ENCODE results near the gene LSAMP. TPM values are rescaled to one million over a fixed set of nuclear protein-coding genes. Genes with fewer than 3 reads are reported as not detected.

Gene LSAMP
- total RNA-seq, 6 experiments from 2014 or later = under 0.01 to 0.22 (median 0.12) TPM; not detected in 1

- no peak overlapping the region for H3K27ac ChIP-seq
- no peaks in the 10 kb centered on the region for H3K4me1 ChIP-seq
- H3K27me3 ChIP-seq = no peaks in the 10 kb centered on the region
- no peak for DNase-seq
- H3K36me3 ChIP-seq = no peaks in the 10 kb centered on the region
- H3K9me3 ChIP-seq = no peaks in the 10 kb centered on the region
- intact Hi-C loops (cut with DNase I) = no loop called here
- no peak overlapping the region for H3K4me3 ChIP-seq
- ATAC-seq = no peak
- no peak for TF ChIP-seq CTCF (IDR thresholded peaks at IDR 0.05)
- no peak for TF ChIP-seq POLR2A (IDR thresholded peaks at IDR 0.05)
These were observed 392.3 kb downstream of the LSAMP start for GRCh38 chr3:116053017-116053416.

DNA sequence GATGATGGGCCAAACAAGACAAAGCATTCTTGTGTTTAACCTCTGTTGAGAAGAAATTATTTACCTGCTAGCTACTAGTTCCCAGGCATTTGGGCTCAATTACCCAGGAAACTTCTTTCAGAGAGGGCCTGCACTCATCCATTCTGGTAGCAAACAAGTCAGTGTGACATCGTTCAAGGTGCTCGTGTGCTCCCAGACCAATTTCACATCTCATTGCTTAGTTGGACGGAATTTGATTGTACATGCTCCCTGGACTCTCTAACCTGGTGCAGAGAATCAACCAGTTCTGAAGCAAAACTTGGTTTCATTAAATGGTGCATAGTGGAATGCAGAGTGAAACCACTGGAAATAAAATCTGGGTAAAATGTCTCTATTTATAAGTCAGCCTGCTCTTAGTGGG is 392.7 kb downstream of the LSAMP start:
- WGBS (ENCODE audit: insufficient coverage, low coverage, low lambda C conversion rate, missing lambda C conversion rate) = 52% methylated on average over 3 of the region's 3 CpGs
- Histone ChIP-seq H3K4me3 (no peak overlapping the region), H3K36me3 (no peaks in the 10 kb centered on the region), H3K4me1 (no peaks in the 10 kb centered on the region), H3K27me3 (no peaks in the 10 kb centered on the region), H3K27ac (no peak overlapping the region), H3K9me3 (no peaks in the 10 kb centered on the region)
- ATAC-seq = no peak
- TF ChIP-seq POLR2A (IDR thresholded peaks at IDR 0.05) = no peak
- no peak for TF ChIP-seq CTCF (IDR thresholded peaks at IDR 0.05)
- intact Hi-C loops (cut with DNase I) = no loop called here
- no peak for DNase-seq

DNA sequence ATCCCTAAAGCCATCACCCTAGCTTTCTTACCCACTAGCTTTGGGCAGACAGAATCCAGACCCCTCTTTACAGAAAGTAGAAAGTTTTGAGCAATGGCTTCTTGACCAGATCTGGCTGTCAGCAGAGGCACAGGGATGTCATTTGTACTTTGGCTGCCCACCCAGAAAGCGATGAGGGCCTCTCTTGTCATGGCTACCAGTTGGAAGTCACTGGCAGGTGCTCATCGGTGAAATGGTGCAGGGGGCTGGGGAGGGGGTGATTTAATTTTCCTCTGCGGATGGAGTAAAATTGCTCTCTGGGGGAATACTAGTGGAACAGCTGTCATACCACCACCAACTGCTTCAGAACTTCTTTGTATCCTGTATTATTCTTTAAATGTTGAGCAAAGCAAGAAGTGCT is 393.7 kb downstream of the LSAMP start:
- ATAC-seq (no peak), DNase-seq (no peak)
- intact Hi-C loops (cut with DNase I) = no loop called here
- Histone ChIP-seq H3K4me1 (no peaks in the 10 kb centered on the region), H3K9me3 (no peaks in the 10 kb centered on the region), H3K4me3 (no peak overlapping the region), H3K27me3 (no peaks in the 10 kb centered on the region), H3K36me3 (no peaks in the 10 kb centered on the region), H3K27ac (no peak overlapping the region)
- WGBS (ENCODE audit: insufficient coverage, low coverage, low lambda C conversion rate, missing lambda C conversion rate) = 52% methylated on average over 3 of the region's 3 CpGs
- TF ChIP-seq CTCF (IDR thresholded peaks at IDR 0.05) (no peak), POLR2A (IDR thresholded peaks at IDR 0.05) (no peak)

DNA sequence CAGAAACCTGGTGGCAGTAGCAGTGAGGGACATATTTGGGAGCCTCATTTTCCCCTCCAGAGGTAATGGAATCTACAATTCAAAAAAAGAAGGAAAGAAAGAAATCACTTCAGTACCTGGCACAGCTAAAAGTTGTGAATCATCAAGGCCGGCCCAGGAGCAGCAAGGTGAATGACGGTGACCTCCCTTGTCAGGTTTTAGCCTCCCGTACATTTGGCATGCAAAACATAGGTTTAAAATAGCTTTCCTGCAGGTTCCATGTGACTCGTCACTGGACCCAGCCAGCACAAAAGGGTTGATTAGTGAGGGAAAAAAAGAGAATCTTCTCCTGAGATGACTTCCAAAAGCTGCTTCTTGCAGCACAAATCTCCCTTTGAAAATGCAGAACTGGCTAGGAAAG is 394.2 kb downstream of the LSAMP start:
- WGBS (ENCODE audit: insufficient coverage, low coverage, low lambda C conversion rate, missing lambda C conversion rate) = 32% methylated on average over 4 of the region's 4 CpGs
- ATAC-seq = no peak
- intact Hi-C loops (cut with DNase I) = no loop called here

More for the DNA sequence above, 394.2 kb downstream of the LSAMP start:
- H3K27me3 ChIP-seq = no peaks in the 10 kb centered on the region
- H3K4me1 ChIP-seq = no peaks in the 10 kb centered on the region
- H3K9me3 ChIP-seq = no peaks in the 10 kb centered on the region
- TF ChIP-seq CTCF (IDR thresholded peaks at IDR 0.05) (no peak), POLR2A (IDR thresholded peaks at IDR 0.05) (no peak)
- H3K4me3 ChIP-seq = no peak overlapping the region
- no peak for DNase-seq
- H3K36me3 ChIP-seq = no peaks in the 10 kb centered on the region
- H3K27ac ChIP-seq = no peak overlapping the region
